H1 (cell line): ENCODE measurements around the gene DOC2A. TPM values are rescaled to one million over a fixed set of nuclear protein-coding genes. Genes with fewer than 3 reads are reported as not detected.

ENCODE experiments used
- CTCF ChIA-PET: fragments of 300-600 bp; sonication (Branson Sonifier 250); formaldehyde crosslinking; loops from one replicate; lab custom pipeline; 2021; ENCODE audit not compliant: partially characterized antibody; lab: Charles Lee
- POLR2A ChIA-PET: fragments of 300-600 bp; sonication (Branson Sonifier 250); formaldehyde crosslinking; loops from one replicate; lab custom pipeline; 2021; ENCODE audit warnings: inconsistent platforms; ENCODE audit not compliant: partially characterized antibody; lab: Charles Lee
- DNase-seq, 2 experiments: peaks; one replicate each; pipeline versions ENCODE4 v3.0.0 to v3.0.0-alpha.2; 2010 to 2022; ENCODE audit warnings: low spot score in 2 of 2, low read depth in 1 of 2, mixed read lengths in 1 of 2
- FAIRE-seq: peaks from 2 replicates; lab custom pipeline; 2011; peaks lifted over from hg19 to GRCh38; lab: Jason Lieb, UNC
- H2AFZ ChIP-seq: 2 replicates; pipeline ENCODE4 v1.8.1; 2012; ENCODE audit warnings: low read length, inconsistent platforms
- H2AK5ac ChIP-seq: 2 replicates; pipeline ENCODE4 v1.6.1; 2013; ENCODE audit warnings: low read depth, low read length
- H2BK120ac ChIP-seq: replicated peaks from 2 replicates; pipeline ENCODE3; 2013; ENCODE audit warnings: low read depth, low read length, inconsistent platforms
- H2BK12ac ChIP-seq: 2 replicates; pipeline ENCODE4 v1.6.1; 2013; ENCODE audit warnings: low read depth, low read length
- H2BK15ac ChIP-seq: 2 replicates; pipeline ENCODE4 v1.6.1; 2013; ENCODE audit warnings: low read length
- H2BK20ac ChIP-seq: 2 replicates; pipeline ENCODE4 v1.6.1; 2013; ENCODE audit warnings: low read length
- H2BK5ac ChIP-seq: 2 replicates; pipeline ENCODE4 v1.6.1; 2013; ENCODE audit warnings: low read depth, low read length
- H3K14ac ChIP-seq: 2 replicates; pipeline ENCODE4 v1.6.1; 2013; ENCODE audit warnings: inconsistent platforms; ENCODE audit not compliant: insufficient read length
- H3K18ac ChIP-seq: 2 replicates; pipeline ENCODE4 v1.6.1; 2013; ENCODE audit warnings: low read length; ENCODE audit errors: extremely low read depth
- H3K23ac ChIP-seq: 2 replicates; pipeline ENCODE4 v1.6.1; 2013; ENCODE audit warnings: inconsistent platforms; ENCODE audit not compliant: insufficient read length
- H3K23me2 ChIP-seq: 2 replicates; pipeline ENCODE4 v1.6.1; 2013; ENCODE audit warnings: low read depth, low read length
- H3K27ac ChIP-seq: 2 replicates; pipeline ENCODE4 v1.6.1; 2011; ENCODE audit warnings: low read depth, low read length, inconsistent platforms
- H3K27me3 ChIP-seq, 4 experiments: replicated peaks in 1 of 4; 1 replicate in 1 of 4; 2 replicates in 3 of 4; pipeline versions ENCODE4 v1.6.1 to v1.8.1; 2011 to 2013; ENCODE audit warnings: low read length in 3 of 4, mild to moderate bottlenecking in 3 of 4, inconsistent platforms in 2 of 4, mixed read lengths in 2 of 4, moderate library complexity in 1 of 4; ENCODE audit not compliant: control insufficient read depth in 3 of 4, insufficient read depth in 3 of 4; ENCODE audit errors: extremely low read depth in 1 of 4
- H3K36me3 ChIP-seq, 4 experiments: 2 replicates each; pipeline versions ENCODE4 v1.6.1 to v1.8.1; 2011 to 2013; ENCODE audit warnings: mild to moderate bottlenecking in 4 of 4, low read length in 3 of 4, moderate library complexity in 2 of 4, control low read depth in 1 of 4, inconsistent platforms in 1 of 4; ENCODE audit not compliant: insufficient read depth in 4 of 4, control insufficient read depth in 2 of 4
- H3K4ac ChIP-seq: replicated peaks from 2 replicates; pipeline ENCODE3; 2013; ENCODE audit warnings: low read length, low read depth, mixed read lengths, inconsistent platforms; ENCODE audit not compliant: insufficient read length
- H3K4me1 ChIP-seq, 4 experiments: replicated peaks in 1 of 4; 1 replicate in 1 of 4; 2 replicates in 3 of 4; pipeline versions ENCODE4 v1.6.1 to v1.8.1; 2011 to 2013; ENCODE audit warnings: low read length in 3 of 4, inconsistent platforms in 2 of 4, mixed read lengths in 1 of 4; ENCODE audit not compliant: insufficient read depth in 4 of 4, control insufficient read depth in 3 of 4
- H3K4me2 ChIP-seq, 2 experiments: 2 replicates each; pipeline versions ENCODE4 v1.6.1 to v1.8.1; 2011 to 2013; ENCODE audit warnings: low read depth in 2 of 2, low read length in 2 of 2, control low read depth in 1 of 2, inconsistent platforms in 1 of 2, mild to moderate bottlenecking in 1 of 2; ENCODE audit not compliant: insufficient read depth in 1 of 2
- H3K4me3 ChIP-seq, 4 experiments: fragments of 200-600, 300-600 bp in 1 of 4; sonication (generic), shearing (Covaris generic), sonication (Bioruptor Twin) in 1 of 4; 2 replicates each; pipeline versions ENCODE4 v1.5.1 to v1.8.1; 2011 to 2016; ENCODE audit warnings: low read length in 4 of 4, low read depth in 3 of 4, control low read depth in 2 of 4, inconsistent platforms in 2 of 4, mild to moderate bottlenecking in 2 of 4, mixed read lengths in 1 of 4, moderate library complexity in 1 of 4; ENCODE audit not compliant: insufficient read depth in 2 of 4; ENCODE audit errors: extremely low read depth in 1 of 4
- H3K56ac ChIP-seq: replicated peaks from 2 replicates; pipeline ENCODE3; 2013; ENCODE audit warnings: low read depth, mild to moderate bottlenecking, mixed read lengths, low read length, inconsistent platforms; ENCODE audit not compliant: insufficient read length
- H3K79me1 ChIP-seq: 2 replicates; pipeline ENCODE4 v1.6.1; 2013; ENCODE audit warnings: low read depth, low read length, control low read depth
- H3K79me2 ChIP-seq, 2 experiments: 2 replicates each; pipeline versions ENCODE4 v1.6.1 to v1.8.1; 2012 to 2013; ENCODE audit warnings: low read length in 2 of 2, mild to moderate bottlenecking in 2 of 2, inconsistent platforms in 1 of 2; ENCODE audit not compliant: insufficient read depth in 2 of 2, control insufficient read depth in 1 of 2
- H3K9ac ChIP-seq, 4 experiments: replicated peaks in 1 of 4; 1 replicate in 1 of 4; 2 replicates in 3 of 4; pipeline versions ENCODE4 v1.6.1 to v1.8.1; 2011 to 2013; ENCODE audit warnings: low read depth in 3 of 4, low read length in 3 of 4, control low read depth in 2 of 4, mild to moderate bottlenecking in 2 of 4, moderate library complexity in 2 of 4, inconsistent platforms in 1 of 4; ENCODE audit errors: extremely low read depth in 1 of 4
- H3K9me3 ChIP-seq, 2 experiments: 2 replicates each; pipeline versions ENCODE4 v1.6.1 to v1.8.1; 2012 to 2013; ENCODE audit warnings: mild to moderate bottlenecking in 2 of 2, moderate library complexity in 2 of 2, control low read depth in 1 of 2, inconsistent platforms in 1 of 2, low read depth in 1 of 2, low read length in 1 of 2, mixed read lengths in 1 of 2; ENCODE audit not compliant: insufficient read depth in 2 of 2
- H4K20me1 ChIP-seq, 2 experiments: replicated peaks in 1 of 2; 2 replicates each; pipeline versions ENCODE3 to v1.8.1; 2011 to 2013; ENCODE audit warnings: inconsistent platforms in 2 of 2, low read length in 2 of 2, mild to moderate bottlenecking in 1 of 2; ENCODE audit not compliant: insufficient read depth in 2 of 2, control insufficient read depth in 1 of 2
- H4K5ac ChIP-seq: 2 replicates; pipeline ENCODE4 v1.6.1; 2013; ENCODE audit warnings: low read length, low read depth, mixed read lengths, inconsistent platforms; ENCODE audit not compliant: insufficient read length
- H4K8ac ChIP-seq: 2 replicates; pipeline ENCODE4 v1.8.0; 2013; ENCODE audit warnings: mild to moderate bottlenecking, moderate library complexity, low read length, inconsistent platforms; ENCODE audit not compliant: insufficient read depth; ENCODE audit errors: extremely low read depth
- H4K91ac ChIP-seq: replicated peaks from 2 replicates; pipeline ENCODE3; 2013; ENCODE audit warnings: low read length, mixed read lengths, inconsistent platforms; ENCODE audit not compliant: insufficient read length
- ASH2L ChIP-seq: fragments of 200-600, 300-600 bp; sonication (generic); IDR thresholded peaks from one replicate; pipeline ENCODE4 v1.7.1; 2017; ENCODE audit warnings: low read length
- EP300 ChIP-seq, 2 experiments: IDR thresholded peaks; 1 replicate in 1 of 2; 2 replicates in 1 of 2; pipeline ENCODE4 v1.6.1; 2011 to 2012; ENCODE audit warnings: low read depth in 2 of 2, low read length in 2 of 2, mild to moderate bottlenecking in 2 of 2, borderline replicate concordance in 1 of 2, inconsistent platforms in 1 of 2, moderate library complexity in 1 of 2
- RAD21 ChIP-seq, 2 experiments: IDR thresholded peaks in 1 of 2; conservative IDR thresholded peaks in 1 of 2; 2 replicates each; pipeline ENCODE4 v1.6.1; 2011; ENCODE audit warnings: low read depth in 2 of 2, low read length in 2 of 2, improper control_type of control experiment in 1 of 2, inconsistent platforms in 1 of 2, mild to moderate bottlenecking in 1 of 2, moderate library complexity in 1 of 2
- YY1 ChIP-seq: IDR thresholded peaks from 2 replicates; pipeline ENCODE4 v1.6.1; 2011; ENCODE audit warnings: low read depth, mild to moderate bottlenecking, low read length
- WGBS, 2 experiments: shearing (Covaris generic) in 1 of 2; methylation state at CpG; one replicate each; pipeline versions ENCODE4 v1.1.6 to v1.1.7; 2013 to 2015; ENCODE audit warnings: low lambda C conversion rate in 2 of 2, mixed read lengths in 2 of 2, inconsistent platforms in 1 of 2, low coverage in 1 of 2, missing lambda C conversion rate in 1 of 2; ENCODE audit not compliant: insufficient replicate concordance in 2 of 2, insufficient coverage in 1 of 2, insufficient read length in 1 of 2; ENCODE audit errors: extremely low coverage in 1 of 2, missing lambda C conversion rate in 1 of 2; 5-methylcytosine and 5-hydroxymethylcytosine counted together
- polyA plus RNA-seq, 7 experiments: library from polyadenylated mRNA; depleted of rRNA in 3 of 7; stranded (reverse) in 5 of 7; unstranded in 2 of 7; fragments of >200 nt in 5 of 7; fragments of 200-250 nt in 2 of 7; gene quantifications; 1 replicate in 5 of 7; 2 replicates in 1 of 7; 4 replicates in 1 of 7; pipeline versions ENCODE4 v1.2.1 to v1.2.3, GENCODE V29; 2011 to 2013; ENCODE audit warnings: missing spikeins in 2 of 7, mixed read lengths in 2 of 7
- total RNA-seq: library from RNA; stranded (reverse); fragmentation: NEBNext Ultra II Directional; extraction: Animal tissue kit (Norgen Biotek cat#: 25700); gene quantifications from 2 replicates; pipeline ENCODE4 v1.2.1, GENCODE V29; 2021
- TF ChIP-seq, protein P1 (sequence below), 3 experiments: IDR thresholded peaks; 1 replicate in 2 of 3; 2 replicates in 1 of 3; pipeline versions ENCODE4 v1.5.1 to v1.6.1; 2011; ENCODE audit warnings: low read length in 3 of 3, mild to moderate bottlenecking in 3 of 3, inconsistent platforms in 2 of 3, low read depth in 1 of 3, moderate library complexity in 1 of 3; ENCODE audit not compliant: insufficient read depth in 1 of 3; ENCODE audit errors: control extremely low read depth in 1 of 3
- TF ChIP-seq, protein P2 (sequence below): IDR thresholded peaks from 2 replicates; pipeline ENCODE4 v1.6.1; 2011; ENCODE audit warnings: low read length, improper control_type of control experiment

Gene DOC2A
- total and polyA plus RNA-seq, 2 of the 8 experiments (the other 6 are each of a cell fraction or from before 2014, with no cell fraction given), result 13.9 to 20.7 TPM

DNA sequence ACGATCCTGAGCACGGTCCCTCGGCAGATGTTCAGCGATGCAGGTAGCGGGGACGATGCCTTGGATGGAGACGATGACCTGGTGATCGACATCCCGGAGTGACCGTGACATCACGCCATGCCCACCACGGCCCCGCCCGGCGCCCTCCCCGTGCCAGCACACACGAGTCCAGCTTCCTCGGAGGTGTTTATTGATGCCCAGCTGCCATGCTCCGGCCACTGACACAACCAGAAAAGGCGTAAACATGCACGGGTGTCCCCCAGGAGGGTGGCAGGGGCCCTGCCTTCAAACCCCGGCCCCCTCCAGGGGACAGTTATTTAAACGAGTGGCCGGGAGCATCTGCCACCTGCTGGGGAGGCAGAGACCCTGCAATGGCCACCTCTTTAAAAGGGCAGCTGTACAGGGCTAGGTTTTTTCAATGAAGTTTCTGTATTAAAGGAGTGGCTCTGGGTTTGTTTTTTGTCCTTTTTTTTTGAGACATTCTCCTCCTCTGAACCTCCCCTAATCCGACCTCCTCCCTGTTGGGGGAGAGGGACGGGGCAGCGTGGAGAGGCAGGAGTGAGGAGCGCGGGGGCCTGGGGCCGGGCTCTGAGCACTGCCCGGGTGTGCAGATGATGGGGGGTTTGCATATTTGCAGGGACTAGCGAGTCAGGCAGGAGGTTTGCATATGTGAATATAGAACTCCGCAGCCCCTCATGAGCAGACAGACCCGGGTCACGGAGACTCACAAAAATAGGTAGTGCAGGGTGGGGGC, 5.3 kb downstream of the DOC2A start:
- H3K27ac ChIP-seq, result no peak overlapping the region
- TF ChIP-seq EP300 (IDR thresholded peaks at IDR 0.05; ENCODE audit: borderline replicate concordance in 1 of 2, low read depth in 2 of 2, low read length in 2 of 2) (no peak), ASH2L (no peak), RAD21 (IDR thresholded peaks at IDR 0.05 in 1 of 2, conservative IDR thresholded peaks at IDR 0.05 in 1 of 2; ENCODE audit: low read depth in 2 of 2, low read length in 2 of 2) (peak; percentile 29 to 50; a peak in 3 of 4 replicates), YY1 (peak; percentile 85)
- TF ChIP-seq, protein P1, sequence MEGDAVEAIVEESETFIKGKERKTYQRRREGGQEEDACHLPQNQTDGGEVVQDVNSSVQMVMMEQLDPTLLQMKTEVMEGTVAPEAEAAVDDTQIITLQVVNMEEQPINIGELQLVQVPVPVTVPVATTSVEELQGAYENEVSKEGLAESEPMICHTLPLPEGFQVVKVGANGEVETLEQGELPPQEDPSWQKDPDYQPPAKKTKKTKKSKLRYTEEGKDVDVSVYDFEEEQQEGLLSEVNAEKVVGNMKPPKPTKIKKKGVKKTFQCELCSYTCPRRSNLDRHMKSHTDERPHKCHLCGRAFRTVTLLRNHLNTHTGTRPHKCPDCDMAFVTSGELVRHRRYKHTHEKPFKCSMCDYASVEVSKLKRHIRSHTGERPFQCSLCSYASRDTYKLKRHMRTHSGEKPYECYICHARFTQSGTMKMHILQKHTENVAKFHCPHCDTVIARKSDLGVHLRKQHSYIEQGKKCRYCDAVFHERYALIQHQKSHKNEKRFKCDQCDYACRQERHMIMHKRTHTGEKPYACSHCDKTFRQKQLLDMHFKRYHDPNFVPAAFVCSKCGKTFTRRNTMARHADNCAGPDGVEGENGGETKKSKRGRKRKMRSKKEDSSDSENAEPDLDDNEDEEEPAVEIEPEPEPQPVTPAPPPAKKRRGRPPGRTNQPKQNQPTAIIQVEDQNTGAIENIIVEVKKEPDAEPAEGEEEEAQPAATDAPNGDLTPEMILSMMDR (IDR thresholded peaks at IDR 0.05; ENCODE audit: control extremely low read depth in 1 of 3, insufficient read depth in 1 of 3, low read depth in 1 of 3, low read length in 3 of 3), result peak in 2 of 3 experiments; percentile 60 to 71; a peak in 3 of 4 replicates
- TF ChIP-seq, protein P2, sequence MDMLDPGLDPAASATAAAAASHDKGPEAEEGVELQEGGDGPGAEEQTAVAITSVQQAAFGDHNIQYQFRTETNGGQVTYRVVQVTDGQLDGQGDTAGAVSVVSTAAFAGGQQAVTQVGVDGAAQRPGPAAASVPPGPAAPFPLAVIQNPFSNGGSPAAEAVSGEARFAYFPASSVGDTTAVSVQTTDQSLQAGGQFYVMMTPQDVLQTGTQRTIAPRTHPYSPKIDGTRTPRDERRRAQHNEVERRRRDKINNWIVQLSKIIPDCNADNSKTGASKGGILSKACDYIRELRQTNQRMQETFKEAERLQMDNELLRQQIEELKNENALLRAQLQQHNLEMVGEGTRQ, result no peak
- TF ChIP-seq, all 59 proteins: peak for 3
- Histone ChIP-seq H3K23me2 (peaks cover 1% of the 10 kb centered on the region; the same call in 1 of the 2 replicates), H2BK15ac (no peak overlapping the region), H4K91ac (no peak overlapping the region), H3K4ac (no peak overlapping the region), H3K79me2 (no peaks in the 10 kb centered on the region), H4K8ac (no peak overlapping the region), H3K36me3 (peaks cover 0 to 10% (median 6%) of the 10 kb centered on the region in 4 experiments; a peak in 5 of 8 replicates), H3K4me1 (peaks cover 0 to 22% (median 11%) of the 10 kb centered on the region in 4 experiments; a peak in 6 of 7 replicates), H3K14ac (no peak overlapping the region), H3K18ac (no peak overlapping the region), H4K20me1 (peaks cover 3 to 10% of the 10 kb centered on the region in 2 experiments), H2AFZ (no peak overlapping the region), H4K5ac (no peak overlapping the region), H3K9me3 (no peaks in the 10 kb centered on the region), H3K4me3 (no peak overlapping the region), H3K4me2 (no peak overlapping the region), H3K23ac (no peak overlapping the region), H2BK120ac (no peak overlapping the region), H2BK5ac (no peak overlapping the region), H3K56ac (no peak overlapping the region), H2AK5ac (no peak overlapping the region), H2BK12ac (no peak overlapping the region), H3K79me1 (no peaks in the 10 kb centered on the region), H2BK20ac (no peak overlapping the region), H3K27me3 (peaks cover 0 to 13% (median 8%) of the 10 kb centered on the region in 4 experiments; a peak in 4 of 7 replicates), H3K9ac (no peak overlapping the region)
- CTCF ChIA-PET, result interaction anchor here (0.6 to 3.2 kb wide), 21 partner anchors 9 to 305 kb away, joined by 3 to 10 read pairs (median 5); partner anchors contain the start of genes C16orf92 and INO80E
- DNase-seq (no peak), FAIRE-seq (no peak)
- WGBS, 2 experiments, result 88% methylated on average over 22 of the region's 35 CpGs; no CpG with 5 or more reads in 1 of the 2 experiments
- POLR2A ChIA-PET, result interaction anchor here (0.6 to 4.9 kb wide), 14 partner anchors 8 to 947 kb away, joined by 3 to 34 read pairs (median 4); partner anchors contain the start of genes C16orf92, HIRIP3, INO80E and KCTD13
